NCI-H2171 (cell line): ENCODE data around the gene CRYGD.
"Not testable (repeated sequence)": the region's sequence is repeated elsewhere in the genome, so short reads cannot be mapped to it uniquely, and the experiment has no call there.

Source experiments
- DNase-seq: peaks from one replicate; lab custom pipeline; 2025; lab: John Stamatoyannopoulos, UW

CRYGD gene

GRCh38 chr2:208129744-208130711 is 5.7 kb upstream of the CRYGD start, which contains the start of gene CRYGC:
CRYGC (minus strand) TSS chr2:208129828; CDS start chr2:208129792, 36 bp downstream.
- DNase-seq = no peak

DNA sequence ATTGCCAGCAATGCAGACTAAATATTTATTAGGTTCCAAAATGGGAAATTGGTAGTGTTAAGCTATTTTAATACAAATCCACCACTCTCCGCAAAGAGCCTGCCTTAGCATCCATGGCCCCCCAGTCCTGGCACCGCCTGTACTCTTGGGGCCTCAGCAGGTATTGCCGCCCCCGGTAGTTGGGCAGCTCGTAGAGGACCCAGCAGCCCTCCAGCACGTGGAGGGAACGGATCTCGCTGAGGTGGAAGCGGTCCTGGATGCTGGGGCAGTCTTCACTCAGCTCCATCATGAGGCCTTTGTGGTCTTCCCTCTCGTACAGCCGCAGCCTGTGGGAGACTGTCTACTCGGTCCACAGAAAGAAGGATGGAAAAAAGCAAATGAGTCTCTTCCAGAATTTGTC is 3.8 kb upstream of the CRYGD start:
- DNase-seq = no peak

DNA sequence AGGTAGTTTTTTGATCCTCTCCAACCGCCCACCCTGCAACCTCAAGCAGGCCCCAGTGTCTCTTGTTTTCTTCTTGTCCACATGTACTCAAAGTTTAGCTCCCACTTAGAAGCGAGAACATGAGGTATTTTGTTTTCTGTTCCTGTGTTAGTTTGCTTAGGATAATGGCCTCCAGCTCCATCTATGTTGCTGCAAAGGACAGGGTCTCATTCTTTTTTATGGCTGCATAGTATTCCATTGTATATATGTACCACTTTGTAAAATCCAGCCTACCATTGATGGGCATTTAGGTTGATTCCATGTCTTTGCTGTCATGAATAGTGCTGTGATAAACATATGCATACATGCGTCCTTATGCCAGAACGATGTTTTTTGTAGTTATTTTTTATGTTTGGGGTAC is 2.8 kb upstream of the CRYGD start:
- DNase-seq = no peak

DNA sequence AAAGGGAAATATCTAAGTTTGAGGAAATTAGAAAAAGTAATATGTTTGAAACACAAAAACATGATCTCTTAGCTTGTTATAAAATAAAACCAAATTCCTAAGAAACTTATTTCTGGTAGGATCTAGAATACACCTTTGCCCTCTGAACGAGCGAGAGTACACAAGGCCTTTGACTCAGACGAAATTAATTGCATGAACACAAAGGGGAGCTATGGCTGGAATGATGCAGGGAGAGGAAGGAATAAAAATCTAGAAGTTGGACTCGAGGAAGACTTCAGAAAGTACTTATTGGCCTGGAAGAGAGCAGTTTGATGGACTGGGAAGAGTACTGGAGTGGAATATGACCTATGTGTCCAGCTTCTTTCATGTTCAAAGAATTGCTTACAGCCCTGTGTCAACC is 927 bp upstream of the CRYGD start:
- no peak for DNase-seq

DNA sequence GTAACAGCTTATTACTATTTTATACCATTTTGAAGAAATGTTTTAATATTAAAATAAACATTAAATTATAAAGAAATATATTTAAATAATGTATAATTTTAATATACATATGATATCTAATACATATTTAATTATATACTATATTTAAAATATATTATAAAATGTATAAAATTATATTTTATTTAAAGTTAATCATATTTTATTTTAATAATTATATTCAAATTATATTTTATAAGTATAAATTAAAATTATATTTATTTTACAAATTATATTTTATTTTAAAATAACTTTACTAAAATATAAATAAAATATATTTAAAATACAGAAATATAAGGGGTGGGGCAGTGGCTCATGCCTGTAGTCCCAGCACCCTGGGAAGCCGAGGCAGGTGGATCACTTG is 2.1 kb downstream of the CRYGD start:
- DNase-seq = no peak

- DNase-seq = no peak
These were observed 5.4 kb downstream of the CRYGD start for GRCh38 chr2:208118918-208119317.

- not testable (repeated sequence) for DNase-seq
These were observed 6.9 kb downstream of the CRYGD start for GRCh38 chr2:208117390-208117789.

DNA sequence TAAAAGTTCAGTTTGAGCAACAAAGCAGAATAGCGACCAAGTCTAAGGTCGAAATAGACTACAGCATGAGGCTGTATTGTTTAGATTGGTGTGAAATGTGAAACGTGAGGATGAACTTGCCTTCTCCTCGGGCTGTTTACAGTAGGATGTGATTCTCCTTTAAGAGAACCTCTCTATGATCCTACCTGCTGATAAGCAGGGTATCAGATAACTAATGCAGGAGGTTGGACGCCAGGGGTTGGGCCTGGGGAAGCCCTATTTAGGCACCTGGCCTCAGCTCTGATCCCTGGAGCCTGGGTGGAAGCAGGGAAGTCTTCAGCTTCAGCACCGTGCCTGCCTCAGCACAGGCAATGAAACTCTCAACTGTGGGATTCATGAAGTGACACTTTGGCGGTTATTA is 11.4 kb downstream of the CRYGD start:
- peak; percentile 66 for DNase-seq

DNA sequence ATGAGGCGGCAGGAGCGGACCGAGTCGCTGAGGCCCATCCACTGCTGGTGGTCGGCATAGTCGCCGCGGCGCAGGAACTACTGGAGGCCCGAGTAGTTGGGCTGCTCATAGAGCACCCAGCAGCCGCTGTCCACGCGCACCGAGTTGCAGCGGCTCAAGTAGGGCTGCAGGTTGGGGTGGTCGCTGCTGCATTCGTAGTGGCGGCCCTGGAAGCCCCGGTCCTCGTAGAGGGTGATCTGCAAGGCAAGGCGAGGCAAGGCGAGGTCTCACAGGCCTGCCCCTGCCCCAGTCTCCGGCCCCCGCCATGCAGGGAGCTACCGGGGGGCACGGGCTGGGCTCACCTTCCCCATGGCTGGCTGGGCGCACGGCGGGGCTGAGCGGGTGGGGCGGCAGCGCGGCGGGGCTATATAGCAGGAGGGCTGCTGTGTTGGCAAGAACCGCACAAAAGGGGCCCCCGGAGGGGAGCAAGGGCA is 12.0 kb downstream of the CRYGD start:
- not testable (repeated sequence) for DNase-seq

GRCh38 chr2:208103616-208104015 is 20.7 kb downstream of the CRYGD start:
- DNase-seq = no peak

- DNase-seq = no peak
These were observed 22.4 kb downstream of the CRYGD start for GRCh38 chr2:208101716-208102631.

DNA sequence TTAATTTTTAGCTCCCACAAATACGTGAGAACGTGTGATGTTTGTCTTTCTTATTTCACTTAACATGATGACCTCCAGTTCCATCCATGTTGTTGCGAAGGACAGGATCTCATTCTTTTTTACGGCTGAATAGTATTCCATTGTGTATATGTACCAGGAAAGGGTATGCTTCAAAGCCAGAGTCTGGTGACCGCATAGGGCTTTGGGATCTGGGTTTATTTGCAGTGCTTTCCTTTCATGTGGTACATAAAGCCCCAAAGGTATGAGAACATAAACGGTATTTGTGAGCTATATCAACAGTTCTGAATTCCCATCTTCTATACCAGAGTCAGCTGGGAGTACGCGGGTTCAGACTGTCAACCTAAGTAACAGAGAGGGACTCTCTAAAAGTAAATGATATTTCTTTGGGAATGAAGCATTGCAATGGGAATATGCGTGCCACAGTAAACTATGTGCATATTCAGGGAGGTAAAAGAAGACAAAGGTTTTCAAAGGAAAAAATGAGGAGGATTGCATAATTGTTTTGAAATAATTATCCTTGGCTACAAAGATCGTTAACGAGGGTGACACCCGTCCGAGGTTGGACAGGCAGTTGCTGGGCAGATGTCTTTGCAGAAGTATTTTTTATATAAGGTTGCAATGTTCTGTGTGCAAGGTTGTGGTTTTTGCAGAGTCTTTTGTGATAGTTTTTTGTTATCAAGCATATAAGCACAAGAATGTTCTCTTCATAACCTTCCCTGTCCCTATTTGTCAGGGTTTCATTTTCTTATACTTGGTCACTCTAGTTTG is 24.4 kb downstream of the CRYGD start:
- DNase-seq = no peak

GRCh38 chr2:208098701-208099100 is 25.6 kb downstream of the CRYGD start:
- not testable (repeated sequence) for DNase-seq

DNA sequence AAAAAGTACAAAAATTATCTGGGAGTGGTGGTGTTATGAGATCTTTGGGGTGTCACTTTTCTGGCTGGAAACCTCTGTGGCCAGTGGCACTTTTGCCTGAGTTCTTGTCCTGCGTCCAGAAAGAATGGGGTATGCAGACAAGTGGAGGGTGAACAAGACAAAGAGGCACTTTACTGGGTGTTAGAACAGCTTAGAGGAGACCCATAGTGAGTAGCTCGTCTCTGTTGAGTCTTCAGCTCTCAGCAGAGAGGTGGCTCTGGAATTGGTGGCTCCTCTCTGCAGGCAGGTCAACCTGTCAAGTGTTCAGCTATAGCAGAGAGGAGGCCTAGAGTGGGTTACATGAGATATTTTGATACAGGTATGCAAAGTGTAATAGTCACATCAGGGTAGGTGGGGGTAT is 26.1 kb downstream of the CRYGD start:
- DNase-seq = no peak

- DNase-seq = no peak
These were observed 26.5 kb downstream of the CRYGD start for GRCh38 chr2:208097801-208098200.

- no peak for DNase-seq
These were observed 27.0 kb downstream of the CRYGD start for GRCh38 chr2:208097313-208097712.

GRCh38 chr2:208096080-208096479 is 28.2 kb downstream of the CRYGD start:
- no peak for DNase-seq

DNA sequence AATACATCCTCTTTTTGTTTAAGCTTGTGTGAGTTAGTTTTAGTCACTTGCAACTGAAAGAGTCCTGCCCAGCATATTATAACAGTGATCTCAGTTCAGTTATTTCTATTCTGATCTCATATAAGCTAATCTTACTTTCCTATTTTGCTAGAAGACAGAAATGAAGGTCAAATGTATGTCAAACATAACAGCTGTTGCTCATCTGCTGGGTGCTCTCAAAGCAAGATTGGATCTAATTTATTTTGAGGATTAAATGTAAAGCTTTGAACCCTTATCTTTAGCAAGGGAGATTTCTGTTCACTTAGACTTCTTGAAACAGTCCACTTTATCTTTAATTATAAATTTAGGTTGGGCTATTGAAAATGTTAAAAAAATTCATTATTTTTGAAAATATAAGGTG is 31.2 kb downstream of the CRYGD start:
- DNase-seq = no peak

DNA sequence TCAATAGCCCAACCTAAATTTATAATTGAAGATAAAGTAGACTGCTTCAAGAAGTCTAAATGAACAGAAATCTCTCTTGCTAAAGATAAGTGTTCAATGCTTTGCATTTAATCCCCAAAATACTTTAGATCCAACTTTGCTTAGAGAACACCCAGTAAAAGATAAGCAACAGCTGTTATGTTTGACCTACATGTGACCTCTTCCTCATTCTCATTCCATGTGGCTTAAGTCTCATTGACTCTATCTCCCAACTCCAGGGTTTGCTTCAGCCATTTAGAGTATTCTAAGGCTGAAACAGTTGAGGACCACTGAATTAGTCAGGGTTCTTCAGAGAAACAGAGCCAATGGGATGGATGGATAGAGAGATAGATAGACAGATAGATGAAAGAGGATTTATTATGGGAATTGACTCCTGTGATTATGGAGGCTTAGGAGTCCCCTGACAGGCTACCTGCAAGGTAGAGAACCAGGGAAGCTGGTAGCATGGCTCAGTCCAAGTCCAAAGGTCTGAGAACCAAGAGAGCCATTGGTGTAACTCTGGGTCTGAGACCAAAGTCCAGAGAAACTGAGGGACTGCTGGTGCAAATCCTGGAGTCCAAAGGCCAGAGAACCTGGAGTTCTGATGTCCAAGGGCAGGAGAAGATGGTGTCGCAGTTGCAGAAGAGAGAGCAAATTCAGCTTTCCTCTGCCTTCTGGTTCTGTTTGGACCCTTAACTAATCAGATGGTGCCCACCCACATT is 32.1 kb downstream of the CRYGD start:
- DNase-seq = no peak

DNA sequence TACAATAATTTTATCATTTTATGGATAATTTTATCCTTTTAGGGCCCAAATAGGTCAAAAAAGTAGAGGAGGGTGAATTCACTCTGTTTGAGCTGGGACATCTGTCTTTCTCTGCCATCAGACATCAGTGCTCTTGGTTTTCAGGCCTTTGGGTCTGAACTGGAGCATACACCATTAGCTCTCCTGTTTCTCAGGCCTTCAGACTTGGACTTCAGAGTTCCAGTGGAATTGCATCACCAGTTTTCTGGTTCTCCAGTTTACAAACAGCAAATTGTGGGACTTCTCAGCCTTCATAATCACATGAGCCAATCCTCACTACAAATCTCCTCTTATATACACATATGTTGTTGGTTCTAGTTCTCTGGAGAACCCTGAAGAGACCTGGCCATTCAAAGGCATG is 33.9 kb downstream of the CRYGD start:
- no peak for DNase-seq

GRCh38 chr2:208086029-208086428 is 38.3 kb downstream of the CRYGD start:
- no peak for DNase-seq
